BLaER1 treated with 17β-estradiol and CSF1 and Interleukin-3, amounts not matched to agents 10 nM and 100 nM (cell line): ENCODE data around the gene RAC2.
"Not testable (repeated sequence)": the region's sequence is repeated elsewhere in the genome, so short reads cannot be mapped to it uniquely, and the experiment has no call there.

Source experiments
- H3K27ac ChIP-seq, 11 experiments: shearing (Covaris generic); formaldehyde crosslinking; 2 replicates each; pipeline ENCODE4 v1.8.1; 2022
- H3K27me3 ChIP-seq, 11 experiments: shearing (Covaris generic); formaldehyde crosslinking; 2 replicates each; pipeline ENCODE4 v1.8.1; 2022
- H3K36me3 ChIP-seq, 11 experiments: shearing (Covaris generic); formaldehyde crosslinking; 2 replicates each; pipeline ENCODE4 v1.8.1; 2022
- H3K4me1 ChIP-seq, 10 experiments: shearing (Covaris generic); formaldehyde crosslinking; 2 replicates each; pipeline ENCODE4 v1.8.1; 2022
- H3K4me2 ChIP-seq, 11 experiments: shearing (Covaris generic); formaldehyde crosslinking; 2 replicates each; pipeline ENCODE4 v1.8.1; 2022
- H3K4me3 ChIP-seq, 10 experiments: shearing (Covaris generic); formaldehyde crosslinking; 2 replicates each; pipeline ENCODE4 v1.8.1; 2022
- H3K9ac ChIP-seq, 11 experiments: shearing (Covaris generic); formaldehyde crosslinking; 2 replicates each; pipeline ENCODE4 v1.8.1; 2022
- H3K9me3 ChIP-seq, 11 experiments: shearing (Covaris generic); formaldehyde crosslinking; replicated peaks in 1 of 11; 2 replicates each; pipeline ENCODE4 v1.8.1; 2022
- H4K20me1 ChIP-seq, 11 experiments: shearing (Covaris generic); formaldehyde crosslinking; 2 replicates each; pipeline ENCODE4 v1.8.1; 2022
- Cebpa-rat ChIP-seq, 11 experiments: shearing (Covaris generic); IDR thresholded peaks; 2 replicates each; pipeline ENCODE4 v1.8.1; 2022

Gene RAC2

DNA sequence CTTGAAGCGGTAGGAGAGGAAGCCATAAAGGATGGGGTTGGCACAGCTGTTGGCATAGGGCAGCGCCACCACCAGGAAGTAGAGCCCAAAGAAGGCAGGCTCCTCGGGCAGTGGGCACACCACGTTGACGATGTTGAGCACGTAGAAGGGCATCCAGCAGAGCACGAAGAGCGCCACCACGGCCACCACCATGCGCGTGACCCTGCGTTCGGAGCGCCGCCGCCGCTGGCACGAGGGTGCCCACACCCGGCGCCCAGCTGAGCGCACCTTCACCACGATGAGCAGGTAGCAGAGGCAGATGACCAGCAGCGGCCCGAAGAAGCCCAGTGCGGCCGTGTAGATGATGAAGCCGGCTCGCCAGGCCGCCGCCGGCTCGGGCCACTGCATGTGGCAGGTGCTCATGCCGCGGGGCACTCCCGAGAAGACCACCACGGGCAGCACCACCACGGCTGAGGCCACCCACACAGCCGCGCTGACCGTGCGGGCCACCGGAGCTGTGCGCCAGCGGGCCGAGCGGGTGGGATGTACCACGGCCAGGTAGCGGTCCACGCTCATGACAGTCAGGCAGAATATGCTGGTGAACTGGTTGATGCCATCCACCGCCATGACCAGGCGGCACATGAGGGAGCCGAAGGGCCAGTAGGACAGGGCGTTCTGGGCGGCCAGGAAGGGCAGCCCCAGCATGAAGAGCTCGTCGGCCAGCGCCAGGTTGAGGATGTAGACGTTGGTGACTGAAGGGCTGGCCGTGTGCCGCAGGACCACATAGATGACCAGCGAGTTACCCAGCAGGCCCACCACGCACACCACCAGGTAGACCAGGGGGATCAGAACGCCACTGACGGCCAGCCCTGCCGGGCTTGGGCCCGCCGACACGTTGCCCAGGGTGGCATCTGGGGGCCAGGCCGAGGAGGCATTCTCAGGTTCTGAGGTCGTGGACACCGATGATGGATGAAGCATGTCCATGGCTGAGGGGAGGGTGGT lies 36.9 kb downstream of the RAC2 start:
- H4K20me1 ChIP-seq: no peaks in the 10 kb centered on the region
- TF ChIP-seq Cebpa-rat (IDR thresholded peaks at IDR 0.05): no peak

DNA sequence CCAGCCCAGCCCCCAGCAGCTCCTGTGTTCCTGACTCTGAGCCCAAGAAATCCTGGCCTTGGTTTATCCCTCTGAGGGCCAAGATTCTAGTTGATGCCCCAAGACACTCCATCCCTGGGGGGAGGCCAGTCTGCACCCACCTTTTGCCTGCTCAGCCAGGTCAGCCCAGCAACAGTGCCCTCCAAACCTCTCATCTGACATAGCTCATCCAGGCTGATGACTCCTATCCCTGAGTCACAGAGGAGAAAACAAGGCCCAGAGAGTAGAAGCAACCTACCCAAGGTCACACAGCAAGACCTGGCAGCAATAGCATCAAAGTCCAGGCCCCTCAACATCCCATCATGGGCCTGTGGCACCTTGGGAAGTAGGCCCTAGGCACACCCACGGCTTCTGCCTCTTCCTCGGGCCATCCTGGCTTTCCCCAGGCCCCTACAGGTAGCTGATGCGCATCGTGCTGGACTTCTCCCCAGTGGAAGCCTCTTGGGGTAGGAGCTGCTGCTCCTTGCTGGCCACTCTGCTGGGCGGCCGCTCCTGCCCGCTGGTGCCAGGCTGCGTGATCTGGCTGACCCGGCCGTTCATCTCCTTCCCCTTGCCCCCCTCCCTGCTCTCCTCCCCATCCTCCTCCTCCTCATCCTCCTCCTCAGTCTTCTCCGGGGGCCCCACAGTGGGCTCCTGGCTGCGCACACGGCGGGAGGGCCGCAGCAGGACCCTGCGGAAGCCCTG lies 37.8 kb downstream of the RAC2 start:
- peaks cover 16 to 39% (median 30%) of the 10 kb centered on the region in 10 experiments; a peak in 19 of 20 replicates for H3K4me1 ChIP-seq
- H3K27me3 ChIP-seq: no peaks in the 10 kb centered on the region
- H3K9ac ChIP-seq: no peak overlapping the region
- no peaks in the 10 kb centered on the region for H3K9me3 ChIP-seq
- TF ChIP-seq Cebpa-rat (IDR thresholded peaks at IDR 0.05): no peak
- H3K36me3 ChIP-seq: no peaks in the 10 kb centered on the region
- H4K20me1 ChIP-seq: no peaks in the 10 kb centered on the region
- no peak overlapping the region for H3K4me3 ChIP-seq
- H3K27ac ChIP-seq: no peak overlapping the region
- peak overlapping the region in 1 of 11 experiments; percentile 10; a peak in 1 of 22 replicates for H3K4me2 ChIP-seq

More for the DNA sequence above, 36.9 kb downstream of the RAC2 start:
- no peak overlapping the region; a peak in 1 of 22 replicates for H3K9ac ChIP-seq
- H3K27me3 ChIP-seq: no peaks in the 10 kb centered on the region
- no peak overlapping the region for H3K4me3 ChIP-seq
- no peak overlapping the region for H3K27ac ChIP-seq
- peaks cover 16 to 43% (median 35%) of the 10 kb centered on the region in 10 experiments; a peak in 19 of 20 replicates for H3K4me1 ChIP-seq
- H3K9me3 ChIP-seq: no peaks in the 10 kb centered on the region
- H3K4me2 ChIP-seq: peak overlapping the region in 2 of 11 experiments; percentile 47 to 63; a peak in 5 of 22 replicates
- no peaks in the 10 kb centered on the region for H3K36me3 ChIP-seq

DNA sequence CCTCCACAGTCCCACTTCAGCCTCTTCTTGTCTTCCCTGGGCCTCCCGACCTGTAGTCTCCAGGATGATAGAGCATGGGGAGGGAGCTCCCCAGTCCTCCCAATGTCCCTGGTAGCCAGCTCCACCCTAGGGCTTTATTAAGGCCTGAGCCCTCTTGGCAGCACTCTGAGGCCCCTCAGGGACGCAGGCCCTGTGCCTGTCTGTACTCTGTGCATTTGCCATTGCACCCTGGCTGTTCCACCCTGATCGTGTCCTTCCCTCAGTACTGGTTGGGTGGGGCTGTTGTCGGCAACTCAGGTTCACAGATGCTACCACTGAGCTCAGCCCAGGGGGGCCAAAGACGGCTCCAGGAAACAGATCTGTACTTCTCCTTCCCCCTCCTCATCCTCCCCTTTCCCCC lies 39.0 kb downstream of the RAC2 start:
- TF ChIP-seq Cebpa-rat (IDR thresholded peaks at IDR 0.05): no peak
- no peaks in the 10 kb centered on the region for H3K9me3 ChIP-seq
- H3K36me3 ChIP-seq: no peaks in the 10 kb centered on the region
- H3K9ac ChIP-seq: no peak overlapping the region
- H4K20me1 ChIP-seq: no peaks in the 10 kb centered on the region
- H3K4me3 ChIP-seq: no peak overlapping the region
- no peak overlapping the region for H3K27ac ChIP-seq
- peak overlapping the region in 9 of 11 experiments; percentile 10 to 34 (median 21); a peak in 13 of 22 replicates for H3K4me2 ChIP-seq
- peaks cover 27 to 51% (median 42%) of the 10 kb centered on the region in 10 experiments for H3K4me1 ChIP-seq
- H3K27me3 ChIP-seq: no peaks in the 10 kb centered on the region

DNA sequence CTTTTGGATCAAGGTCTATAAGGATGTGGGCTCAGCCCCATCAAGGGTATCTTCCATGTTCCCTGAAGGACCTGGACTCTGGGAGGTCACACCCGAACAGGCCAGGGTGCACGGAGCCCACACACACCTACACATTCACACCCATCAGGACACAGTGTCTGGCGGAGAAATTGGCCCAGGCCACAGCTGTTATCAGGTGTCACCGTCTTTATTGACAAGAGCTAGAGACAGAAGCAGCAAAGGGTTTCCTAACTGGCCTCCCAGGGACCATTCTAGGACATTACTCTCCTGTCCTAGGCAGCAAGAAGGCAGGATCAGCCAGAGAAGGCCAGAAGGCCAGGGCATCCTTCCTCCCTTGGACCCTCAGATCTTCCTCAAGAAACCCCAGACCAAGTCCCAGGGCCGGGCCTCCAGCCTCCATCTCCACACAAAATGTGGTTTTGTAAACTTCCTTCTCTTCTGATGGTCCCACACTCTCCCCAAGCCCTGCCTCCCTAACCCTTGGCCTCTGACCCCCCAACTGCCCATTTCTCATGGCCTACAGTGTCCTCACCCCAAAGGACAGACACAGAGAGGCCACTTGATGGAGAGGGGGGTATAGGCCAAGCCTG lies 39.9 kb downstream of the RAC2 start:
- peaks cover 32 to 53% (median 46%) of the 10 kb centered on the region in 10 experiments for H3K4me1 ChIP-seq
- no peak for TF ChIP-seq Cebpa-rat (IDR thresholded peaks at IDR 0.05)
- H3K27ac ChIP-seq: no peak overlapping the region
- H4K20me1 ChIP-seq: no peaks in the 10 kb centered on the region
- H3K4me2 ChIP-seq: peak overlapping the region in 4 of 11 experiments; percentile 10 to 40 (median 29); a peak in 2 of 22 replicates
- H3K4me3 ChIP-seq: no peak overlapping the region
- H3K27me3 ChIP-seq: no peaks in the 10 kb centered on the region
- H3K9me3 ChIP-seq: no peaks in the 10 kb centered on the region
- H3K36me3 ChIP-seq: no peaks in the 10 kb centered on the region
- no peak overlapping the region for H3K9ac ChIP-seq

DNA sequence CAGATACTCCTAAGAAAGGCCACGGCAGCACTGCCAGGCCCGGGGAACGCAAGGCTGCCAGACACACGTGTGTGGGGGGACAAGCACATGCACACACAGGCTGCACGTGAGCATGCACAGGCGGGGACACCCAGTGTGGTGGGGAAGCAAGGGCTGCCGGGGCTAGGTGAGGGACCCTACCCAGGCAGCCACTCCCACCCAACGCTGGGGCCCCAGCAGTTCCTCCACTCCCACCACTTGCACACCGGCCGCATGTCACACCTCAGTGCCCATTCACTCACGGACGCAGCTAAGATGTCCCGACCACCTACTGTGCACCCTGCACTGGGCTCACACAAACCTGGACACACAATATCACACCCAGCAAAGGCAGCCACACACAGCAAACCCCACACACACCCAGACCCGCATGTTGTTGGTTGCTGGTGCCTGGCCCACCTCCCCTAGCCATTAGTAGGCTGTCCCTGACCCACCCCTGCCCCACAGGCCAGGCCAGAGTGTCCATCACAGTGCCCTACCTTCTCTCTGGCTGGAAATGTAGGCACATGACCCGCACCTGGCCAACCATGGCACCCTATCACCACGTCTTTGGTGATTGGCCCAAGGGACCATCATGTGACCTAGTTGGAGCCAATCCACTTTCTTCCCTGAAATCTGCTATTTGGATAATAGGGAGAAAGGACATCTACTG lies 40.6 kb downstream of the RAC2 start:
- H3K9ac ChIP-seq: no peak overlapping the region
- TF ChIP-seq Cebpa-rat (IDR thresholded peaks at IDR 0.05): no peak
- H3K27me3 ChIP-seq: no peaks in the 10 kb centered on the region
- no peak overlapping the region for H3K4me3 ChIP-seq
- H3K36me3 ChIP-seq: no peaks in the 10 kb centered on the region
- no peak overlapping the region for H3K27ac ChIP-seq
- H3K4me1 ChIP-seq: peaks cover 32 to 47% (median 42%) of the 10 kb centered on the region in 10 experiments
- H3K9me3 ChIP-seq: no peaks in the 10 kb centered on the region
- no peaks in the 10 kb centered on the region for H4K20me1 ChIP-seq
- H3K4me2 ChIP-seq: no peak overlapping the region

DNA sequence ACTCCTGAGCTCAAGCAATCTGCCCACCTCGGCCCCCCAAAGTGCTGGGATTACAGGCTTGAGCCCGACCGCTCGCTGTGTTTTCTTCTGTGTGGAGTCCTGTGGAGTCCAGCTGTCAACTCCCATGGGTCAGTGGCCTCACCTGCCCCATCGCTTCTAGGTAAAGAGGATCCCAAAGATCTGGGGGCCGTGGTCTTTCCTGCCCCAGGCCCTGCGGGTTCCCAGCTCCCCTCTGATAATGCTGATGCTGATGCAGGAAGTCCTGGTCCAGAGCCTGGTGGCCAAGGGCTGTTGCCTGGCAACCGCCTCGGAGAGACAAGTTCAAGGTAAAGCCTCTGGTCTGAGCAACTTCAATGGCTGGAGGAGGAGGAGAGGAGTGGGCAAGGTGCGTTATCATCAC lies 41.4 kb downstream of the RAC2 start:
- no peaks in the 10 kb centered on the region for H3K9me3 ChIP-seq
- no peak overlapping the region; a peak in 1 of 22 replicates for H3K9ac ChIP-seq
- H4K20me1 ChIP-seq: no peaks in the 10 kb centered on the region
- H3K36me3 ChIP-seq: no peaks in the 10 kb centered on the region
- H3K4me3 ChIP-seq: no peak overlapping the region
- no peak for TF ChIP-seq Cebpa-rat (IDR thresholded peaks at IDR 0.05)
- H3K4me2 ChIP-seq: no peak overlapping the region
- H3K27me3 ChIP-seq: no peaks in the 10 kb centered on the region
- H3K27ac ChIP-seq: no peak overlapping the region
- H3K4me1 ChIP-seq: peaks cover 34 to 48% (median 44%) of the 10 kb centered on the region in 10 experiments

DNA sequence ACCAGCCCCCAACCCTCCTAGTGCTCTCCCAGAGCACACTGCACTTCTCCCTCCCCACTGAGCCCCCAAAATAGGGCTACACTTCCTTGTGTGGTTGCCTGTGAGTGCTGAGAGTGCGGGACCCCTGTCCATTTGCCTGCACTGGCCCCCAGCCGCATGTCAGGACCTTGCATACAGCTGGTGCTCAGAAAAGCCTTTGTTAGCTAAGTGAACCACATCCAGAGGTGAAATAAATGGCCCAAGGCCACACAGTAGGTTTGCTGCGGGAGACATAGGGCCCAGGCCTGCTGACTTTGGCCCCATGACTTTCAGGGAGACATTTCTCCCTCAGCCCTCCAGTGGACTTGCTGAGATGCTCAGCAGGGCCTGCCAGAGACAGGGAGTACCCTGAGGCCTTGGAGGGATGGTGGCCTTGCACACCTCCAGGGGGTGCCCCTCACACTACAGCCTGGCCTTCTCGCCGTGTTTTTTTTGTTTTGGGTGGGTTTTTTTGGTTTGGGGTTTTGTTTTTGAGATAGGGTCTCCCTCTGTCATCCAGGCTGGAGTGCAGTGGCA lies 42.0 kb downstream of the RAC2 start:
- H3K9ac ChIP-seq: peak overlapping the region in 2 of 11 experiments; percentile 3 to 28; a peak in 1 of 22 replicates
- H3K36me3 ChIP-seq: no peaks in the 10 kb centered on the region
- H3K27me3 ChIP-seq: no peaks in the 10 kb centered on the region
- H3K4me2 ChIP-seq: 0 out of 22 replicates have a peak overlapping the region, but pooled peaks of 1 of the 11 experiments have one; percentile 7
- H3K4me3 ChIP-seq: no peak overlapping the region
- no peak for TF ChIP-seq Cebpa-rat (IDR thresholded peaks at IDR 0.05)
- H4K20me1 ChIP-seq: no peaks in the 10 kb centered on the region
- H3K9me3 ChIP-seq: no peaks in the 10 kb centered on the region
- peaks cover 37 to 55% (median 49%) of the 10 kb centered on the region in 10 experiments for H3K4me1 ChIP-seq
- no peak overlapping the region for H3K27ac ChIP-seq

DNA sequence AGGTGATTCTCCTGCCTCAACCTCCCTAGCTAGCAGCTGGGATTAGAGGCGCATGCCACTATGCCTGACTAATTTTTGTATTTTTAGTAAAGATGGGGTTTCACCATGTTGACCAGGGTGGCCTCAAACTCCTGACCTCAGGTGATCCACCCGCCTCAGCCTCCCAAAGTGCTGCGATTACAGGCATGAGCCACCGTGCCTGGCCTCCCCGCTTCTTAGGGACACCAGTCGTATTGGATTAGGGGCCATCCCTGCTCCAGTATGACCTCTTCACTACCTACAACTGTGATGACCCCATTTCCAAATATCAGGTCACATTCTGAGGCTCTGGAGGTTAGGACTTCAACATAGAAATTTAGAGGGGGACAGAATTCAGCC lies 42.6 kb downstream of the RAC2 start:
- H3K27me3 ChIP-seq, H3K36me3 ChIP-seq, H3K27ac ChIP-seq, H3K9me3 ChIP-seq, H4K20me1 ChIP-seq, H3K4me3 ChIP-seq: not testable (repeated sequence)
- H3K4me1 ChIP-seq: peaks cover 37 to 55% (median 50%) of the 10 kb centered on the region in 10 experiments
- H3K4me2 ChIP-seq: peak overlapping the region in 3 of 11 experiments; percentile 7 to 67 (median 50); a peak in 1 of 22 replicates
- peak overlapping the region in 2 of 11 experiments; percentile 12 to 28; a peak in 1 of 22 replicates for H3K9ac ChIP-seq
